Muscle of back (tissue), 13 donors: ENCODE measurements around the gene GGN. TPM values are rescaled to one million over a fixed set of nuclear protein-coding genes. Genes with fewer than 3 reads are reported as not detected.
A peak's percentile ranks its signal among the peaks of the same experiment; 100 is the strongest.
"Not testable (repeated sequence)": the region's sequence is repeated elsewhere in the genome, so short reads cannot be mapped to it uniquely, and the experiment has no call there.

Source experiments
- DNase-seq, 3 donors: peaks; one replicate each; pipeline versions ENCODE4 v3.0.0 to v3.0.0-alpha.2; 2013
- long read RNA-seq, 9 donors: transcript quantifications; one replicate each; lab custom pipeline, GENCODE V29; 2026
- polyA plus RNA-seq, 10 donors: library from polyadenylated mRNA; unstranded; fragments of 120-200 nt; gene quantifications; one replicate each; pipeline ENCODE4 v1.2.1, GENCODE V29; 2013; ENCODE audit not compliant: insufficient read length in 10 of 10

Gene GGN, protein sequence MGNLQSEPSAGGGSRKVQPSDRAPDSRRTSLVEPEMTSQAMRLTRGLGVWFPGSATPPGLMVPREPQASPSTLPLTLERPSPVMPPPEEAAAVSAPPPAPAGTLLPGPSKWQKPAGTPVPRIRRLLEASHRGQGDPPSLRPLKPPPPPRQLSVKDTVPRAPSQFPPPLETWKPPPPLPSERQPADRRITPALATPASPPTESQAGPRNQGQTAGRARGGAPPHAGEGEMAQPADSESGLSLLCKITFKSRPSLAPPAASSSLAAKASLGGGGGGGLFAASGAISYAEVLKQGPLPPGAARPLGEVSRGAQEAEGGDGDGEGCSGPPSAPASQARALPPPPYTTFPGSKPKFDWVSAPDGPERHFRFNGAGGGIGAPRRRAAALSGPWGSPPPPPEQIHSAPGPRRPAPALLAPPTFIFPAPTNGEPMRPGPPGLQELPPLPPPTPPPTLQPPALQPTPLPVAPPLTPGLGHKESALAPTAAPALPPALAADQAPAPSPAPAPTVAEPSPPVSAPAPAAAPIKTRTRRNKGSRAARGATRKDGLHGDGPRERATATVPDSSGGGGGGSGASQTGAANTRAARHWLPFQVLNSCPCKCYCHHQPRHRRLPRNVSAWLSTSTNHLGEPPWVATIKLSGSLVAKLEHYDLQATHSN
- polyA plus RNA-seq, result 1 to 10 TPM in 1 of 10 donors, under 1 TPM in 5, not detected in 4; 0.13 to 1.4 (median 0.22) TPM
- long read RNA-seq, donor 1, partial matches to known transcripts, result 0 of 1 reads
- long read RNA-seq, donor 1, other reads (novel, unspliced or antisense), result 0 of 1 reads
- long read RNA-seq, donor 2, result 0 reads
- long read RNA-seq, donor 3, result 0 reads
- long read RNA-seq, donor 4, result 0 reads
- long read RNA-seq, donor 5, result 0 reads
- long read RNA-seq, donor 6, result 0 reads
- long read RNA-seq, donor 7, result 0 reads
- long read RNA-seq, donor 8, result 0 reads
- long read RNA-seq, donor 9, result 0 reads

DNA sequence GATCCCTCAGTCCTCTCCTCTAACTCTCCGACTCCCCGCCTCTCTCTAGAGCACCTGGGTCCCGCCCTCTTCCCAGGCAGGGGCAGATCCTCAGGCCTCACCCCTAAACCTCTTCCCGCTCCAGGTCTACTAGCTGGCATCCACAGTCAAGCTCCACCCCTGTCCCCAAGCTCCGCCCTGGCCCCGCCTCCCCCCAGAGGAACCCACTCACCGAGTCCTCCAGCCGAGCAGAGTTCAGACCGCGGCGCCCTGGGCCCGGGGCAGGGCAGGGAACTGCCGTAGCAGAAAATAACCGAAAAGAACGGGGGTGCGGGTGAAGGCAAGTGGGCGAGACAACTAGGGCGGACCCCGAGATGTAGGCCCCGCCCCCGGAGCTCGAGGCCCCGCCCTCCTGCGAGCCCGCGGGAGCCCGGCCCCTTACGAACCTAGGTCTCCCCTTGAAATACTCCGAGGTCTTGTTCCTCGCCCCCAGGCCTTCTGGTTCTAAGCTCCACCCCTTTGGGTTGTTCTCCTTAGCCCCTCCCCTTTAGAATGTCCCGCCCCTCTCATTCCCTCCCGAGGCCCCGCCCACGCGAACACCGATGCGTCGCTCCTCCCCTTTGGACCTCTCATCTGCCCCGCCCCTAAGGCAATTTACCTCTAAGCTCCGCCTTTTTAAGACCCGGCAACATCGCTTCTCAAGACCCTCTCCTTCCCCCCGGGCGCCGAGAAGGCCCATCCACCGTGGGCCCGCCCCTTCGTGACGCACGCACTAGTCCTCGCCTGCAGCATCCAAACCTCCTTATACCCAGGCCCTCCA is at the start of gene GGN:
Gene GGN, minus strand, starts transcription at position 485 of the 799 bp plus-strand sequence. CDS start 773 bp downstream, outside the sequence.
- DNase-seq, result peak; percentile 44 to 83 (median 70)

DNA sequence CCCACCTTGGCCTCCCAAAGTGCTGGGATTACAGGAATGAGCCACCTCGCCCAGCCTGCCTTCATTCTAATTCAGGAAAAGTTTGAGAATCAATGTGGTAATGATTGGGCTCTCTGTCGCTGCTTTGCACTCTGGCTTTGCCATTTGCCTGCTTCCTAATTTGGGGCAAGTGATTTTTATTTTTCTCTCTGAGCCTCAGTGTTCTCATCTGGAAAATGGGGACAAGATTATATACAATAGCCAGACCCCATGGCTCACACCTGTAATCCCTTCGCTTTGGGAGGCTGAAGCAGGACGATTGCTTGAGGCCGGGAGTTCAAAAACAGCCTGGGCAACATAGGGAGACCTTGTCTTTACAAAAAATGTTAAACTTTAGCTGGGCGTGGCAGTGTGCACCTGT is 49.5 kb upstream of the GGN start:
- no peak for DNase-seq

DNA sequence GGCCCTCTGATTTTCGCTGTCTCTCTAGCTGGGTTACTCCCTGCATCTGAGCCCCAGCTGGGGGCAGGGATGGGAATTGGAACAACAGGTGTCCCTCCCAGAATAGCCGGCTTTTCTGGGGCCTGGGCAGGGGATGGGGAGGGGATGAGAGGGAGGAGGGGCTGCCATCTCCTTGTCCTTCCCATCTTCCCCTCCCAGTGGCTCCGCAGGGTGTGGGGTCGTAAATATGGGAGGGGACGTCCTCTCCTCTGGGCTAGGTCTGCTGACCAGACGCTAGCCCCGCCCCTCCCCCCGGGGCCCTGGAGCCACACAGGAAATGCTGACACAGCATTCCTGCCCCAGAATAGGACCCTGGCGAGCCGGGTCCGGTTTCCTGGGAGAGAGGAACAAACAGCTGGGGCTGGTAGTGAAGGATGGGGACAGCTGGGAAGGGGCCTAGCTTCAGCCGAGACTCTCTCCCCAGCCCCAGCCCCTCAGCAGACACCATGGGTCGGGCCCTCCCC is 46.8 kb upstream of the GGN start:
- peak; percentile 84 to 89 (median 88) for DNase-seq

DNA sequence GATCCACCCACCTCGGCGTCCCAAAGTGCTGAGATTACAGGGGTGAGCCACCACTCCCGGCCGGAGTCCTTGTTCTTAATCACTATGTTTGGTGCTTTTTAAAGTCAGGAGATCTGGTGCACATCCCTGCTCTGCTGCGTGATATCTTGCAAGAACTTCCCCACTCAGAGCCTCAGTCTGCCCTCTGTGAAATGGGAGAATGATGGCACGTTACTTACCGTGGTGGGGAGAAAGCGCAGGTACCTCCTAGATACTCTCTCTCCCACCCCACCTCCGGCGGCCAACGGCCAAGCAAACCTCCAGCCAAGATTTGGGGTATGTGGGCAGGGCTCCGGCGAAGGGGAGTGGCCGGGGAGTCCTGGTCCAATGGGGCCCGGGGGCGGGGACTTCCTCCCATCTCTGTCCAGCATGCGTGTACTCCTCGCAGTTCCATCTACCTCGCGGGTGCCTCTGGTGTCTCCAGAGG is 45.5 kb upstream of the GGN start, which contains the start of gene RYR1:
Gene RYR1, plus strand, starts transcription at position 424 of the 466 bp plus-strand sequence. CDS start 139 bp downstream, outside the sequence.
- peak; percentile 62 to 75 (median 69) for DNase-seq

DNA sequence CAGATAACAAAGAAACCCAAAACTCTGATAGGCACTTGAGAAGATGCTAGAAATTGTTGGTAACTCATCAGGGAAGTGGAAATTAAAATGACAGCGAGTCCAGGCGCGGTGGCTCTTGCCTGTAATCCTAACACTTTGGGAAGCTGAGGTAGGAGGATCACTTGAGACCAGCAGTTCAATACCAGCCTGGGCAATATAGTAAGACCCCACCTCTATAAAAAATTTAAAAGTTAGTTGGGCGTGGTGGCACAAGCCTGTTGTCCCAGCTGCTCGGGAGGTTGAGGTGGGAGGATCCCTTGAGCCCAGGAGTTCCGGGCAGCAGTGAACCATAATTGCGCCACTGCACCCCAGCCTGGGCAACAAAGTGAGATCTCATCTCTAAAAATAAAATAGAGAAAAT is 43.1 kb upstream of the GGN start:
- DNase-seq, result no peak

DNA sequence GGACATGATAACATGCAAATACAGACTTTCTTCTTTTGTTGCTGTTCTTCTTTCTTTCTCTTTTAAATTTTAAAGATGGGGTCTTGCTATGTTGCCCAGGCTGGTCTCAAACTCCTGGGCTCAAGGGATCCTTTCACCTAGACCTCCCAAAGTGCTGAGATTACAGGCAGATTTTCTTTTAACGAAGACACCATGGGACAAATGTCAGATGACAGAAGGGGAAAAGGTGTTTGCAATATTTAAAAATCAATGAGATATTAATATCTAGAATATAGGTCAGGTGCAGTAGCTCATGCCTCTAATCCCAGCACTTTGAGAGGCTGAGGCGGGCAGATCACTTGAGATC is 42.0 kb upstream of the GGN start:
- no peak for DNase-seq

DNA sequence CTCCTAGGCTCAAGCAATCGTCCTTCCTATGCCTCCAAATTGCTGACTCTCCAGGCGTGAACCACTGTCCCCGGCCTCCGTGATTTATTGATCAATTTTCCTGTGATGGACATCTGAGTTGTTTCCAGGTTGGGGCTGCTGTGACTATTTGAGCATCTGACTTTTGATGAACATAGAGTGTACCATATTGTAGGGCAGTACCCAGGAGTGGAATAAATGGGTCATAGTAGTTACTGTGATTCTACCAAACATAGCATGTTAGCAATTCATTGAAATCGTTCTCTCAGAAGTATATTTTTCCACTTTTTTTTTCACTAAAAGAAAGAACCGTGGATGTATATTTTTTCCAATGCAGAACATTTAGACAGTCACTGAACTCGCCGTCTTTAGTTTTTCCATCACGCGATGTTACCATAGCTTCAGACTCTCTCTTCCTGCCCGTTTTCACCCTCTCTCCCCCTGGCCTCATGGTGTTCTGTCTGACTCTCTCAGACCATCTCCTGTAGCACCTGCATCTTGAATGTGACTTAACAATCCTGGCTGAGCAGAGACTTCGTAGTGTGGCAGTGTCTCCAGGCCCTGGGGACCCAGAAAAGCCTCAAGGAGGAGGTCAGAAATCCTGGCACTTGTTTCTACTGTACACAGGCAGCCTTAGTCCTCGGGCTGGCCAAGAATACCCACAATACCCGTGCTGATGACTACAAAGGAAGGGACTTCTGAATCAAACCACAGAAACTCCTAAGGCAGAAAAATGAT is 41.4 kb upstream of the GGN start:
- no peak for DNase-seq

DNA sequence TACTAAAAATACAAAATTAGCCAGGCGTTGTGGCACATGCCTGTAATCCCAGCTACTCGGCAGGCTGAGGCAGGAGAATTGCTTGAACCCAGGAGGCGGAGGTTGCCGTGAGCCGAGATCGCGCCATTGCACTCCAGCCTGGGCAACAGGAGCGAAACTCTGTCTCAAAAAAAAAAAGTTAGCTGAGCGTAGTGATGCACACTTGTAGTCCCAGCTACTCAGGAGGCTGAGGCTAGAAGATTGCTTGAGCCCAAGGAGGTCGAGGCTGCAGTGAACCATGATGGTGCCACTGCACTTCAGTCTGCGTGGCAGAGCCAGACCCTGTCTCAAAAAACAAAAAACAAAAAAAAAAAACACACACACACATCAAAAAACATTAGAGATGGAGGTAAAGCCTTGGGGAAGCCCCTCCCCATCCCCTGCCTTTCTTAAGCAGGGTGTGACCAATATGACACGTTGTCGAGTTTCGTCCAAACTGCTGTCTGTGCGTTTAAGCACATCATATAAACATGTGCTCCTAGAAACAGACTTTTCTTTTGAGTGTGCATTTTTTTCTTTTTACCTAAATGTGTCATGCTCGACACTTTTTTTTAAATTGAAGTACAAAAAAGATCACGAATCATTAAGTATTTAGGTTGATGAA is 39.3 kb upstream of the GGN start:
- not testable (repeated sequence) for DNase-seq

DNA sequence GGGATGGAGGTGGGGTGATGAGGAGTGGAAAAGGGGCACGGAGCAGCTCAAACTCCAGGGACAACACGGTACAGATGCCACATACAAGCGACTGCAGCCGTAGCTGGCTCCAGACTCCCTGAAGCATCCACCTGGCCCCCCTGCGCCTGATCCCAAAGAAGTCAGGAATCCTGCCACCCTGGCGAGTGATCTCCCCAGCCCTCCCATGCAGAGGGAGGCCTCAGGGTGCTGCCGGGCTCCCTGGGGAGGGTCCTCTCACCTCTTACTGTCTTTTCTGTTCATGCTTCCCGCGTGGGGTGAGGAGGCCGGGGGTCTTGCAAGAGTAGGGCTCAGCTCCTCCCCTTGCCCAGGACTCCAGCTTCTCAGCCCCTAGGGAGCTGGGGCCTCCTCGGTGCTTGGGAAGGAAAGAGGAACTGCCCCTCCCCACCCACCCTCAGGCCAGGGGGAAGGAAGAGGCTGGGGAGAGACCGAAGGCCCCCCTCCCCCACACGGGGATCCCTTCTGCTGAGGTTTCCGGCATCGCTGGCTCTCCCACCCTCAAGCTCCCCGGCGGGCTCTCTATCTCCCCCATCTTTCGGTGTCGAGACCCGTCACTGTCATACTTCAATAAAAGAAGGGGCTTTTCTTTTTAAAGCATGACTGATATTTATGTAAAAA is 38.1 kb upstream of the GGN start, which contains the start of gene RASGRP4:
Gene RASGRP4, minus strand, starts transcription at position 410 of the 657 bp plus-strand sequence. Its CDS starts 128 bp downstream, at position 282.
- peak in 1 of 3 donors; percentile 38 for DNase-seq

DNA sequence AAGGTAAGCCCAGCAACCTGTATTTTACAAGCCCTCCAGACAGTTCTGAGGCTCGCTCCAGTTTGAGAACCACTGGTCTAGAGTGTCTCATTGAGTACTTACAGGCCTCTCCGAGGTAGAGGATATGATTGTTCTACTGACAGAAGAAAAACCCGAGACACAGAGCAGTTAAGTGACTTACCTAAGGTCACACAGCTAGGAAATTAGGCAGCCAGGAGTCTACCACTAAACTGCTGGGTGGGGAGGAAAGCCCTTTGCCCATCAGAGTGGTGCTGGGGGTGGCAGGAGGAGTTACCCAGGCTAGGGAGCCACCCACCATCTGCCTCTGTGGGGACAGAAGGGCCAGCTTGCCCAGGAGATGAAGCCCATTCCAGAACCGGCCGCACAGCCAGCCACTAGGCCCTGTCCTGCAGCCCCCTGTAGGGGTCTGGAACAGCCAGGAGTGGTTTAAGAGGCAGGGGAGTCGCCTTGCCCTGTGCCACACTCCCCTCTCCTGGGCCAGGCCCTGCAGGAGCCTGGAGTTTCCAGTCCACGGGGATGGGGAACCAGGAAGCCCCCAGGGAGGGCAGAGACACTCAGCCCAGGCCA is 37.5 kb upstream of the GGN start:
- DNase-seq, result no peak

DNA sequence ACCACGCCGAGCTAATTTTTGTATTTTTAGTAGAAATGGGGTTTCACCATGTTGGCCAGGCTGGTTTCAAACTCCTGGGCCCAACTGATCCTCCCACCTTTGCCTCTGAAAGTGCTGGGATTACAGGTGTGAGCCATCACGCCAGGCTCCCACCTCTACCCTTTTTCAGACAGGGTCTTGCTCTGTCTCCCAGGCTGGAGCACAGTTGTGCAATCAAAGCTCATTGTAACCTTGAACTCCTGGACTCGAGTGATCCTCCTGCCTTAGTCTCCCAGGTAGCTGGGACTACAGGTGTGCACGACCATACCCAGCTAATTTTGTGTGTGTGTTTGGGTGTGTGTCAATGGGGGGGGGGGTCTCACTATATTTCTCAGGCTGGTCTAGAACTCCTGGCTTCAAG is 36.4 kb upstream of the GGN start:
- no peak for DNase-seq

DNA sequence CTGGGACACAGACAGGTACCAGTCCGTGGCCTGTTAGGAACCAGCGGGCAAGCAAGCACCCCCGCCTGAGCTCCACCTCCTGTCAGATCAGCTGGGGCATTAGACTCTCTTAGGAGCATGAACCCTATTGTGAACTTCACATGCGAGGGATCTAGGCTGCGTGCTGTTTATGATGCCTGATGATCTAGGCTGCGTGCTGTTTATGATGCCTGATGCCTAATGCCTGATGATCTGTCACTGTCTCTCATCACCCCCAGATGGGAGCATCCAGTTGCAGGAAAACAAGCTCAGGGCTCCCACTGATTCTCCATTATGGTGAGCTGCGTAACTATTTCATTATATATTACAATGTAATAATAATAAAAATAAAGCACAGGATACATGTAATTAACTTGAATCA is 34.6 kb upstream of the GGN start:
- DNase-seq, result no peak

DNA sequence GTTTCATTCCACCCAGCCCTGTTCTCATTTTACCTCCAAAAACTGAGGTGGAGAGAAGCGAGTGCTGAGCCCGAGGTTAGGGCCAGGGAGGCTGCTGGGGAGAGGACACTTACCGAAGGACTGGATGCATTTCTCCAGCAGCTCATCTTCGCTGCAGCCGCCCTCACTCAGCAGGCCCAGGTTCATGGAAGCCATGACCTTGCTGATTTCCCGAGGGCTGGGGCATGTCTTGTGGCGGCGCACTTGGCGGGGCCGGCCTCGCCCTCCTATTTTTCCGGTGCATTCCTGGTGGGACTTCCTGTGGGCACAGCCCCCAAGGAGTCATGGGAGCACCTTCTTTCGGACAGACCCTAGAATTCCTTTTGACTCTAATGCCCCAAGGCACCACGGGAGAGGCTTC is 34.0 kb upstream of the GGN start:
- no peak for DNase-seq

DNA sequence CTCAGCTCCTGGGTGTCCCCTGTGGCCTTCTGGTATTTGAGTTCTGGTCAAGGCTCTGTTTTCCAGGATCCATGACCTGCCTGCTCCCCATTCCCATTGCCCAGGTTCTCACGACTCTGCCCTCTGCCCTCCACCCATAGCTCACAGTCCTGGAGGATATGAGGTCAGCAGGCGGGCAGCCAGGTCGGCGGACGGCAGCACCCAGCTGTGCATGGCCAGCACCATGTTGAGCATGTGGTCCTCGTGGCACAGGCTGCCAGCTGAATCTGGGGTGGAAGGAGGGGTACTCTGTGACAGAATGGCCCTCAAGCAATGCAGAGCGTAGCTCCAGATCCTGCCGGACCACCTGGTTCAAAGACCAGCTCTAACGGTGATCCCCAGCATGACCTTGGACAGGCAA is 33.1 kb upstream of the GGN start:
- no peak for DNase-seq

DNA sequence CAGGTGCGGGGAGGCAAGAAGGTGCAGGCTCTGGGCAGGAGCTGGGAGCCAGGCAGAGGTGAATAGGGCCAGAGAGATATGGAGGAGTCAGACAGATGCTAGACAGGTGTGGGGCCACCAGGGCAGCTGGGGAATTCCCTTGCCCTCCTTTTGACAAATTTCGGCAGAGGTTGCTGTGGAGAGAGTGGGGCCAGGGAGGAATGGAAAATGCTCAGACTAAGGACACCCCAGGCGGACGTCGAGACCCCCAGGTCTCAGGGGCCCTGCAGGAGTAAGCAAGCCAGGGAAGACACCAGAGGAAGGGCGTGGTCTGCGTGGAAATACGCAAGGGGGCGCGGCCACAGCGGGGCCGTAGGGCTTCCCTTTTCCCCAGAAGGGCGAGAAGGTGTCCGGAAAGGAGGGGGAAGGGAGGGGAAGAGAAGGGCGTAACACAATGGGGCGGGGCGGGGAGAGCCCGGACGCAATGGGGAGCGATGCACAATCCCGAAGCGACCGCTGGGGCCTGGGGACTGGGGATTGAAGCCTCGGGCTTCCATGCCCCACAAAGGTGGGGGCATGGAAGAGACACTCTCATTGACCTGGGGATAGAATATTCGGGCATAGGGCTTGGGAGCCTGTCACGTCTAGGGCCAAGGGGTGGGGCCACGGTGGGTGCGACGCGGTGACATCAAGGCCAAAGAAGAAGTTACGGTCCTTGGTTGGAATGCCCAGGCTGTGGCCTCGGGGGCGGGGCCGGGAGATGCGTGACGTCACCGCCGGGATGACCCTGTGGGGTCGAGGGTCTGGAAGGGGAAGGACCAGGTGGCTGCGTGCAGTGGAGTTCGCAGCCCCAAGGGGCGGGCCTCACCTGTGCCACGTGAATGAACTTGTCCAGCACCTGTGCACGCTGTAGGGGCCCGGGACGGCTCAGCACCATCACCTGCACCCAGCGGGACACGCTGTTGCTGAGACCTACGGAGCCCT is 30.0 kb upstream of the GGN start:
- peak in 1 of 3 donors; percentile 54 for DNase-seq

DNA sequence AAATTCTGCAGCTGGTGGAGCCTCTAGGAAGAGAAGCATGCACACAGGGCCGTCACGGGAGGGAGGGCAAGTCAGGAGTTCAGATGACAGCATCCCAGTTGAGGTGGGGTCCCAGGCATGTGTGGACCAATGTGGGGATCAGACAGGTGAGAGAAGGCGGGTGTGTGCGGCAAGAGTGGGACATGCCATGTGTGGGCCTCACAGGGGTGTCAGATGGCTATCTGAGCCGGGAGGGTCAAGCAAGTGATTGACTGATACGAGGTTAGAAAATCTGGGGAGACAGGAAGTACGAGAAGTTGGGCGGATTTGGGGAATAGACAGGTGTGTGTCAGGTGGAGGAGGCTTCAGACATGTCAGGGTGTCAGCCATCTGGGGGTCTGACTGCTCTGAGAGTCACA is 29.3 kb upstream of the GGN start:
- DNase-seq, result no peak

DNA sequence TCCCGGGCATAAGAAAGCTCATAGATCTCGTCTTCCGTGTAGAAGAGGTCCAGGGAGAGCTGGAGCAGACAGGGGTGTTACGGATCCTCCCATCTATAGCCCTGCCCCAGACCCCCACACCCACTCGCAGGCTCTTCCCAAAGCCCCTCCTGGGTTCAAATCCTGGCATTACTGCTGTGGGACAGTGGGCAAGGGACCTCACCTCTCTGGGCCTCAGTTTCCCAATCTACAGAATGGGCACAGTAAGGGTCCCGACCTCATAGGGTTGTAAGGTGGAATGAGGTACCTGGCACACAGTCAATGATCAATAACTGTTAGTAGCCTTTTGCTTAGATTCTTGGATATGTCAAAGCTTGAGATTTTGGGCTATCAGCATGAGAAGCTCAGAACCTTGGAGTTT is 25.6 kb upstream of the GGN start:
- no peak for DNase-seq

DNA sequence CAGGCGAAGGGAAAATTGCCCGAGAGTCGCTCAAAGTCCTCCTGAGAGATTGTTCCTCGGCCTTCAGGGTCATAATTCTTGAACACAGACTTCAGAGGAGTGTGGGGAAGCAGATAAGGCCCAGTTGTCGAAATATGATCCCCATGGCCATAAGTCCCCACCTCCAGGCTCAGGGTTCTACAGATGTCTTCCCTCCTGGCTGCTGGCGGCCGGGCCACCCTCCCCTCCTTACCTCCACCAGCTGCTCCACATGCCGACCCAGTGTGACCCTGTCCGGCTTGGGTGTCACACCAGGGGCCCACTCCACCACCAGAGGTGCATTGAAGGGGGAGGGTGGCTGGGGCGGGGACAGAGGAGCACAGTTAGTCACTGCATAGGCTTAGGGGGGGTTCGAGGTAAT is 25.1 kb upstream of the GGN start:
- no peak for DNase-seq
